GM18868 (cell line): ENCODE results near the gene YIF1A.
A peak's percentile ranks its signal among the peaks of the same experiment; 100 is the strongest.
"Not testable (repeated sequence)": the region's sequence is repeated elsewhere in the genome, so short reads cannot be mapped to it uniquely, and the experiment has no call there.

Experiments
- ATAC-seq: cut with Tn5 transposase; IDR thresholded peaks from one replicate; pipeline ENCODE4 v1.9.1; 2021; ENCODE audit warnings: mild to moderate bottlenecking, moderate library complexity; ENCODE audit not compliant: unreplicated experiment

Gene YIF1A

DNA sequence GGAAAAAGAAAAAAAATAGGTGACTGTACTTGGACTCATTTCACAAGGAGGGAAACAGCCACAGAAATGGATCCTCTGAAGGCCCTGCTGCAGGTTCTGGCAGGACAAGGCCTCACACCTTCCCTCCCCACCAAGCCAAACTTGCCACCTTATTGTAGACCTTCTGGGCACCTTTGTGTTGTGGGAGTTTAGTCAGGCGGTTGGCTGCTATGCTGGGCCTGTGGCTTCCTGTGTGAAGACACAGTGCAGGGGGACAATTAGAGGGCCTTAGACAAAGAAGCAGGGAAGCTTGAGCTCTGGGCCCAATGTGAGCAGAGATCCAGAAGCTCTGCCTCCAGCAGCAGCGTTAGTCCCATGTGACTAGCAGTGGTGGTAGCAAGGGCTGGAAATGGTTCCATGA lies 16.3 kb downstream of the YIF1A start:
- no peak for ATAC-seq

DNA sequence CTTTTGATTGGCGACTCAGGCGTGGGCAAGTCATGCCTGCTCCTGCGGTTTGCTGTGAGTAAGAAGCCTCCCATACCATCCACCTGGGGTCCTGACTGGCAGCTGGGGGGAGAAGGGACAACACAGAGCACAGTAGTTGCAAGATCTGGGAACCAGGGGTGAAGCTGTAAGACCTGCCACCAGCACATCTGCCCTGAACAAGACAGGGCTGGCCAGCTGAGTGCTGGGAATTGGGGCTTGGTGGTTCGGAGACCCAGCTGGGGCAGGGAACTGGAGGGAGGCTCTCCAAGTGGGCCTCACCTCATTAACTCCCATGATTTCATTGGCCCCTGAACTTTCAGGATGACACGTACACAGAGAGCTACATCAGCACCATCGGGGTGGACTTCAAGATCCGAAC lies 17.1 kb downstream of the YIF1A start:
- ATAC-seq = no peak

- no peak for ATAC-seq
Observed at GRCh38 chr11:66268952-66269905, 19.7 kb downstream of the YIF1A start.

- peak; percentile 76 for ATAC-seq
Observed at GRCh38 chr11:66268244-66268951, 20.5 kb downstream of the YIF1A start, which contains the start of gene RAB1B. Gene RAB1B, plus strand, starts transcription at chr11:66268639. Its CDS starts 41 bp downstream, at chr11:66268680.

GRCh38 chr11:66267379-66268243 lies 21.3 kb downstream of the YIF1A start:
- ATAC-seq = peak; percentile 52

DNA sequence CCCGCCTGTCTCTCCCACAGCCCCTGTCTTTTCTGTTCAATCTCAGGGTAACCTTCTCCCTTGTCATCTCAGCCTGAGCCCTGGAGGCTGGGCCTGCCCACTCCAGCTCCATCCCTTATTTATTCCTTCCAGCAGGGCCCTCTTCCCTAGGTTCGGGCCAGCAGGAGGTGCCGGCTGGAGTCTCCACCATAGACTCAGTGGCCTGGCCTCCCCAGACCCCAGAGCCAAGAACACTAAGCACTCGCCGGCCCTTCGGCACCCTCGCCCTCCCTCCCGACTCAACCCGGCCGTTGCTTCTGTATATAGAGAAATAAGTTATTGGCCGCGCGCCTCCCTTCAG lies 21.9 kb downstream of the YIF1A start:
- ATAC-seq = no peak

GRCh38 chr11:66266378-66267038 lies 22.4 kb downstream of the YIF1A start:
- ATAC-seq = no peak

DNA sequence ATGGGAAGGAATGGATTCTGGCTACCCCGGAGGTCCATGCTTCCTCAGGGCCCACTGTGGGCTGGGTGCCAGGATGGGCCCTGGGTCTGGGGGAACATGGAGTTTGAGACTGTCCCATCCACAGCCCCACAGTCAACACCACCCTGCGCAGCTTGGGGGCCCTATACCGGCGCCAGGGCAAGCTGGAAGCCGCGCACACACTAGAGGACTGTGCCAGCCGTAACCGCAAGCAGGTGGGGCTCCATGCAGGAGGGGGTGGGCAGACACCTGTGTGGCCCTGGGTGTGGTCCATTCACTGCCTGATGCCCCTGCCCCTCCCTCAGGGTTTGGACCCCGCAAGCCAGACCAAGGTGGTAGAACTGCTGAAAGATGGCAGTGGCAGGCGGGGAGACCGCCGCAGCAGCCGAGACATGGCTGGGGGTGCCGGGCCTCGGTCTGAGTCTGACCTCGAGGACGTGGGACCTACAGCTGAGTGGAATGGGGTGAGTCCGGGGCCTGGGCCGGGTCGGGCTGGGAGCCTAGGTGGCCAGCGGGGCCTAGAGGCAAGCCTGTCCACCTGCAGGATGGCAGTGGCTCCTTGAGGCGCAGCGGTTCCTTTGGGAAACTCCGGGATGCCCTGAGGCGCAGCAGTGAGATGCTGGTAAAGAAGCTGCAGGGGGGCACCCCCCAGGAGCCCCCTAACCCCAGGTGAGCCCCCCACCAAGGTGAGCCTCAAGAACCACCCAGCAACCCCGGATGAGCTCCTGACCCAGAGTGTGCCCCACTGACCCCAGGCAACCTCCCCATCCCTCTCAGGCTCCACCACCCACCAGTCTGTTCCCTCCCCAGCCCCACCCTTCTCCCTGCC lies 23.2 kb downstream of the YIF1A start:
- no peak for ATAC-seq

DNA sequence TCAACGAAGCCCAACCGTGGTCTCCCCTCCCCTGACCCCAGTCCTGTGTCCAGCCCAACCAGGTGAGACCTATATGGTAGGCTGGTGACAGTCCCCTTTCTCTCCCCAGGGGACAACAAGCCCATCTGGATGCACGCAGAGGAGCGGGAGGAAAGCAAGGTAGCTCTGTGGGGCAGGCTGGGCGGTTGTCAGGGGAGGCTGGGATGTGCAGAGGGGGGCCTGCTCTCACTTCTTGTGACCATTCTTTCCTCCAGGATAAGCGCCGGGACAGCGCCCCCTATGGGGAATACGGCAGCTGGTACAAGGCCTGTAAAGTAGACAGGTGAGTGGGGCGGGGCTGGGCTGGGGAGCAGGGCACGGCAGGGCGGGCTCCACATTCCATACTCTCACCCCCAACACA lies 24.0 kb downstream of the YIF1A start:
- no peak for ATAC-seq

GRCh38 chr11:66264383-66264782 lies 24.6 kb downstream of the YIF1A start:
- ATAC-seq = no peak

DNA sequence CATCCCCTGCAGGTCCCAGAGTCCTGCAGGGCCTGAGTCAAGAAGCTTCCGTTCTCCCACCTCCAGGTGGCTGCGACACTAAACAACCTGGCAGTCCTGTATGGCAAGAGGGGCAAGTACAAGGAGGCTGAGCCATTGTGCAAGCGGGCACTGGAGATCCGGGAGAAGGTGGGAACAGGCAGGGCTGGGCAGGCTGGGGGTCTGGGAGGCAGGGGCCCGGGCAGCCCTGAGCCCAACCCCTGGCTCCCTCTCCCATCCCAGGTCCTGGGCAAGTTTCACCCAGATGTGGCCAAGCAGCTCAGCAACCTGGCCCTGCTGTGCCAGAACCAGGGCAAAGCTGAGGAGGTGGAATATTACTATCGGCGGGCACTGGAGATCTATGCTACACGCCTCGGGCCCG lies 25.2 kb downstream of the YIF1A start:
- ATAC-seq = no peak

- no peak for ATAC-seq
Observed at GRCh38 chr11:66263231-66263630, 25.7 kb downstream of the YIF1A start.

GRCh38 chr11:66262696-66263095 lies 26.2 kb downstream of the YIF1A start:
- ATAC-seq = no peak

GRCh38 chr11:66262191-66262590 lies 26.8 kb downstream of the YIF1A start:
- ATAC-seq = no peak

- no peak for ATAC-seq
Observed at GRCh38 chr11:66261578-66261977, 27.4 kb downstream of the YIF1A start.

DNA sequence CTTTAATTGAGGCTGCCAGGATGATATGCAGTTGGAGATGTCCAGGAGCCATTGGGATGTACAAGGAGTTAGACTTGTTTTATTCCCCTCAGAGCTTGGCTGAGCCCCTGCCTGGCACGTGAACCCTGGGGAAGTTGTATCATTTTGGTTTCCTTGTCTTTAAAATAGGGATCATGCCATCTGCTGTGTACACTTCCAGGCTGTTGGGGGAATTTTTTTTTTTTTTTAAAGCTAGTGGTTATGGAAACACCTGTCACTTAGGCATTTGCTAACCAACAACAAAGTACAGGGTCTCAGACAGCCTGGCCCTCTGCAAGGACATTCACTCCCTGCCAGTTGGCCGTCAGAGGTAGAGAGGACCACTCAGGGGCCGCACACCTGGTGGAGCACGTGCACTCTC lies 29.0 kb downstream of the YIF1A start:
- no peak for ATAC-seq

GRCh38 chr11:66259225-66259624 lies 29.7 kb downstream of the YIF1A start:
- ATAC-seq = no peak

- ATAC-seq = no peak
Observed at GRCh38 chr11:66258473-66258893, 30.5 kb downstream of the YIF1A start.

- ATAC-seq = not testable (repeated sequence)
Observed at GRCh38 chr11:66253081-66253480, 35.9 kb downstream of the YIF1A start.

- no peak for ATAC-seq
Observed at GRCh38 chr11:66251809-66252208, 37.1 kb downstream of the YIF1A start.
